ENCODE results near the gene SDCBP2.

The SDCBP2 gene

DNA sequence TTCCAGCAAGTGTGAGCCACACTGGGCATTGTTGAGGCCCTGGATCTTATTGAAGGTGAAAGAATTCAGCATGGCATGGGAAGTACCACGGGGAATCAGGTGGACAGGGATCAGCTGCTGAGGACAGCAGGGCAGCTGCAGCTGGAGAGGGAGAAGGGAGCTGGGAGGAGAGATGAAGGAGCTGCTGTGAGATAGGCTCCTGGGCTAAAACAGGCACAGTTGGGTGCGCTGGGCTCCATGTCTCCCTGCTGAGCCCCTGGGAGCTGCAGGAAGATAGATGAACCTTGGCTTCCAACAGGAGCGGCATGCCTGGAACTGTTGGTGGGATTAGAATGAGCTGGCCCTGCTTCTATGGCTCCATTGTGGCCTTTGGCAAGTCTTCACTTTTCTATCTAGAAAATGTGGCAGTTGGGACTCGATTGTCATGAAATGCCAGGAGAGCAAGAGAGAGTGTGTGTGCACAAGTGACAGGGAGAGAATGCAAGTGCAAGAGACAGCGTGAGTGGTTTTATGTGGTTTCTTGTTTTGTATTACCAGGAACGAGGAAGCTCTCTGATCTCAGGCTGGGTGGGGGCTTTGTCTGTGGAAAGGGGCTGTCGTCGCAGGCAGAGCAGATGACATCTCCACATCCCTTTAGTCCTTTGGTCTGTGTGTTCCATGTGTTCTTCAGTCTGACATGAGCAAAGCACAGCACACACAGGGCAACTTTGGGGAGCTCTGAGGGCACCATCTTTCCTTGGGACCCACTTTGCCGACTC, 42.5 kb downstream of the SDCBP2 start:
- TF ChIP-seq, protein P1, sequence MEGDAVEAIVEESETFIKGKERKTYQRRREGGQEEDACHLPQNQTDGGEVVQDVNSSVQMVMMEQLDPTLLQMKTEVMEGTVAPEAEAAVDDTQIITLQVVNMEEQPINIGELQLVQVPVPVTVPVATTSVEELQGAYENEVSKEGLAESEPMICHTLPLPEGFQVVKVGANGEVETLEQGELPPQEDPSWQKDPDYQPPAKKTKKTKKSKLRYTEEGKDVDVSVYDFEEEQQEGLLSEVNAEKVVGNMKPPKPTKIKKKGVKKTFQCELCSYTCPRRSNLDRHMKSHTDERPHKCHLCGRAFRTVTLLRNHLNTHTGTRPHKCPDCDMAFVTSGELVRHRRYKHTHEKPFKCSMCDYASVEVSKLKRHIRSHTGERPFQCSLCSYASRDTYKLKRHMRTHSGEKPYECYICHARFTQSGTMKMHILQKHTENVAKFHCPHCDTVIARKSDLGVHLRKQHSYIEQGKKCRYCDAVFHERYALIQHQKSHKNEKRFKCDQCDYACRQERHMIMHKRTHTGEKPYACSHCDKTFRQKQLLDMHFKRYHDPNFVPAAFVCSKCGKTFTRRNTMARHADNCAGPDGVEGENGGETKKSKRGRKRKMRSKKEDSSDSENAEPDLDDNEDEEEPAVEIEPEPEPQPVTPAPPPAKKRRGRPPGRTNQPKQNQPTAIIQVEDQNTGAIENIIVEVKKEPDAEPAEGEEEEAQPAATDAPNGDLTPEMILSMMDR (conservative IDR thresholded peaks at IDR 0.05; ENCODE audit: low read depth, low read length): no peak
- DNase-seq (ENCODE audit: low read depth): no peak
- no peak overlapping the region for H3K4me3 ChIP-seq (ENCODE audit: low read length)

GRCh38 chr20:1283522-1284510, 45.1 kb downstream of the SDCBP2 start:
- no peak for DNase-seq (ENCODE audit: low read depth)
- TF ChIP-seq, protein P1 (conservative IDR thresholded peaks at IDR 0.05; ENCODE audit: low read depth, low read length): no peak
- H3K4me3 ChIP-seq (ENCODE audit: low read length): no peak overlapping the region

GRCh38 chr20:1282966-1283365, 46.0 kb downstream of the SDCBP2 start:
- TF ChIP-seq, protein P1 (conservative IDR thresholded peaks at IDR 0.05; ENCODE audit: low read depth, low read length): no peak
- no peak for DNase-seq (ENCODE audit: low read depth)
- H3K4me3 ChIP-seq (ENCODE audit: low read length): no peak overlapping the region

DNA sequence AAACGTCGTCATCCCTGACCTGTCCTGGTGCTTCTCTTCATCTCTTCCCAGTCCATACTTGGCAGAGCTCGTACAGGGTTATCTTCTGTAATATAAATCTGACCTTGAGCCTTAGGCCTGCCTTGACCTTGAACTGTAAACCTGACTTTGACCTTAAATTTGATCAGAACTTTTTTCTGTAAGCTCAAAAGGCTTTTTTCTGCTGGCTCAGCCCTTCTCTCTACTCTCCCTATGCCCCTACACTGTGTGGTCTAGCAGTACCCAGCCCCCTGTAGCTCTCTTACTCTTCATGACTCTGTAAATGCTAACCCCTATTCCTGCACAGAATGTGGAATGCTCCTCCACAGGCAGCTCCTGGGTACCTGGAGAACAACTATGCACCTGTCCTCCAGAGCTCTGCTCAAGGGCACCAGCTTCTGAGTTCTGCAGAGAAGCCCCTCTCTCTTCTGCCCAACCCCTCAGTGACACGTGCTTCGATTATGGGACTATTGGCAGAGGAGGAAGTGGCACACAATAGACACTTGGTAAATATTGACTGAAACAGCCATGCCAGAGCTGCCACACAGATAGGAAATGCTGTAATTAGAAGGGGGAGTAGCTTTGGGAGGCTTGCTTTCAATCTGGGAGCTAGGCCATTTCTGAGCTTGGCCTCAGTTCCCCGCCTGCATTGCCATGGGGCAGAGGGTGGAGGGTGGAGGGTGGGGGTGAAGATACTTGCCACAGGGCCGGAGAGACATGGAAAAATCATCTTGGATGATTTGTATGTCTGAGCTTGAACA, 47.5 kb downstream of the SDCBP2 start:
- H3K4me3 ChIP-seq (ENCODE audit: low read length): no peak overlapping the region
- DNase-seq (ENCODE audit: low read depth): no peak
- TF ChIP-seq, protein P1 (conservative IDR thresholded peaks at IDR 0.05; ENCODE audit: low read depth, low read length): no peak

- H3K4me3 ChIP-seq (ENCODE audit: low read length): no peak overlapping the region
- TF ChIP-seq, protein P1 (conservative IDR thresholded peaks at IDR 0.05; ENCODE audit: low read depth, low read length): no peak
- no peak for DNase-seq (ENCODE audit: low read depth)
Measured at GRCh38 chr20:1280195-1281102, 48.5 kb downstream of the SDCBP2 start.

- H3K4me3 ChIP-seq (ENCODE audit: low read length): no peak overlapping the region
- TF ChIP-seq, protein P1 (conservative IDR thresholded peaks at IDR 0.05; ENCODE audit: low read depth, low read length): no peak
- DNase-seq (ENCODE audit: low read depth): no peak
Measured at GRCh38 chr20:1278993-1279392, 49.9 kb downstream of the SDCBP2 start.
